ENCODE measurements around the gene ISL2. TPM values are rescaled to one million over a fixed set of nuclear protein-coding genes. Genes with fewer than 3 reads are reported as not detected.

The ISL2 gene
- total RNA-seq, 4 donors from 2014 or later: 2.6 to 6.3 (median 3.8) TPM

DNA sequence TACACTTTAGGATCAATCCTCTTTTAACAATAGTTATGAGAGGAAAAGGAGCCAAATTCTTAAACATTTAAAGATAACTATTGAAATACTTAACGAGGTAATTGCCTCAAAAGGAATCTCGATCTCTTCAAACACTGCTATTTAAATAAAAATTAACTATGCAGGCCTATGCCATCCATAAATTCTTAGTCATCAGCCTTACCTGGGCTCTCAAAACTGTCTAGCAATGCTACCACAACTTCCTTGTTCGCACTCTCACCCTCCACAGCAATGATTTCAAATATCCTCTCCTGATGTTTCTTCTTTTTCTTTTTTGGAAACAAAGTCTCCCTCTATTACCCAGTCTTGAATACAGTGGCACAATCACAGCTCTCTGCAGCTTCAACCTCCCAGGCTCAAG is 37.6 kb upstream of the ISL2 start:
- TF ChIP-seq POLR2A (IDR thresholded peaks at IDR 0.05) (no peak), POLR2AphosphoS5 (IDR thresholded peaks at IDR 0.05) (no peak), EP300 (IDR thresholded peaks at IDR 0.05) (no peak), CTCF (IDR thresholded peaks at IDR 0.05) (no peak)
- Histone ChIP-seq H3K36me3 (no peaks in the 10 kb centered on the region), H3K4me3 (no peak overlapping the region), H3K27me3 (no peaks in the 10 kb centered on the region), H3K4me1 (peaks cover 0 to 41% (median 0%) of the 10 kb centered on the region in 3 donors), H3K9me3 (no peaks in the 10 kb centered on the region), H3K27ac (no peak overlapping the region)
- ATAC-seq: no peak
- WGBS, 2 donors (ENCODE audit: low coverage in 1 of 2): 79 to 84% methylated on average over 3 of the region's 3 CpGs

DNA sequence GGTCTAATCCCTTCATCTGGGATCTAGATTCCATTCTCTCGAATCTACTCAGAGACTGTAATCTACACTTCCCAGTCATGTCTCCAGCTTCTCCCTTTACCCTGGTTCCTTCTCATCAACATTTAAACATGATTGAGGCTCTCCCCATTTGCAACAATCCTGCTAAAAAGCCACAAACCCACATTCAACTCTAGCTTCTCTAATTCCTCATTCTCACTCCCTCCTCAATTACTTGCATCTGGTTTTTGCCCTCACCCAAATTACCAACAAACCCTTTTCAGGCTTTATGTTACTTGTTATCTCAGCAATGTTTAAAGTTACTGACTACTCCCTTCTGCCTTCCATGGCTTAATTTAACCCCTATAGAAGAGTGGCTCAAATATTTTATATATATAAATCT is 36.8 kb upstream of the ISL2 start:
- TF ChIP-seq POLR2AphosphoS5 (IDR thresholded peaks at IDR 0.05) (no peak), EP300 (IDR thresholded peaks at IDR 0.05) (no peak), POLR2A (IDR thresholded peaks at IDR 0.05) (no peak), CTCF (IDR thresholded peaks at IDR 0.05) (no peak)

GRCh38 chr15:76303909-76304308 is 32.7 kb upstream of the ISL2 start:
- no peaks in the 10 kb centered on the region for H3K9me3 ChIP-seq
- H3K27me3 ChIP-seq: no peaks in the 10 kb centered on the region
- no peaks in the 10 kb centered on the region for H3K36me3 ChIP-seq
- no peak for TF ChIP-seq CTCF (IDR thresholded peaks at IDR 0.05)
- no peak for TF ChIP-seq EP300 (IDR thresholded peaks at IDR 0.05)
- TF ChIP-seq POLR2A (IDR thresholded peaks at IDR 0.05): no peak
- TF ChIP-seq POLR2AphosphoS5 (IDR thresholded peaks at IDR 0.05): no peak
- 81 to 100% methylated on average over 1 of the region's 1 CpG for WGBS, 2 donors (ENCODE audit: low coverage in 1 of 2)
- H3K4me3 ChIP-seq: no peak overlapping the region
- H3K4me1 ChIP-seq: peaks cover 0 to 41% (median 0%) of the 10 kb centered on the region in 3 donors
- ATAC-seq: no peak
- H3K27ac ChIP-seq: no peak overlapping the region

More for the DNA sequence above, 36.8 kb upstream of the ISL2 start:
- peaks cover 0 to 33% (median 0%) of the 10 kb centered on the region in 3 donors for H3K4me1 ChIP-seq
- 55 to 69% methylated on average over 1 of the region's 1 CpG for WGBS, 2 donors (ENCODE audit: low coverage in 1 of 2)
- no peaks in the 10 kb centered on the region for H3K36me3 ChIP-seq
- no peaks in the 10 kb centered on the region for H3K27me3 ChIP-seq
- H3K4me3 ChIP-seq: no peak overlapping the region
- ATAC-seq: no peak
- H3K27ac ChIP-seq: no peak overlapping the region
- no peaks in the 10 kb centered on the region for H3K9me3 ChIP-seq

DNA sequence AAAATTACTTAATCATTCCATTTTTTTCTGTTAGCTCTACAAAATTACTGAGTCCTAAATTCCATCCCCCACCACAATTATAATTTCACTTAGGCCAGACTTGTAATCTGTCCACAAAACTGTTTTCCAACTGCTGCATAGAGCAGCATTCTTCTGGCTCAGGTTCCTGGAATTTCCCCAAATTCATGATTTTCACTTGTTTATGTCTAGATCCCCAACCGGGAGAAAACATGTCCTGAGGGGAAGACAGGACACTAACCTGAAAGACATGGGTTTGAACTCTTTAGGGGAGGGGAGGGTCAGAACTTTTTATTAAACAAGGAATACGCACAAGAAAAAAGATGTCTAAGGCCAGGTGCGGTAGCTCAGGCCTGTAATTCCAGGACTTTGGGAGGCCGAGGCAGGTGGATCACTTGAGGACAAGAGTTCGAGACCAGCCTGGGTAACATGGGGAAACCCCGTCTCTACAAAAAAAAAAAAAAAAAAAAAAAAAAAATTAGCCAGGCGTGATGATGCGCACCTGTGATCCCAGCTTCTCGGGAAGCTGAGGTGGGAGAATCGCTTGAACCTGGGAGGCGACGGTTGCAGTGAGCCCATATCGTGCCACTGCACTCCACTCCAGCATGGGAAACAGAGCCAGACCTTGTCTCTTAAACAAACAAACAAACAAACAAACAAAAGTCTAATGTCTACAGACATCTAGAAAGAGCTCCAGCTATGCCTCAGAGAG is 26.8 kb upstream of the ISL2 start:
- no peak for TF ChIP-seq POLR2A (IDR thresholded peaks at IDR 0.05)
- TF ChIP-seq EP300 (IDR thresholded peaks at IDR 0.05): no peak
- TF ChIP-seq POLR2AphosphoS5 (IDR thresholded peaks at IDR 0.05): no peak
- TF ChIP-seq CTCF (IDR thresholded peaks at IDR 0.05): no peak
- H3K4me3 ChIP-seq: peak overlapping the region in 1 of 2 donors; percentile 75
- no peak for ATAC-seq
- 81 to 92% methylated on average over 2 to 5 of the region's 13 CpGs for WGBS, 2 donors (ENCODE audit: low coverage in 1 of 2)
- no peaks in the 10 kb centered on the region for H3K36me3 ChIP-seq
- H3K27ac ChIP-seq: peak overlapping the region in 1 of 4 donors; percentile 89
- H3K27me3 ChIP-seq: no peaks in the 10 kb centered on the region
- no peaks in the 10 kb centered on the region for H3K9me3 ChIP-seq
- H3K4me1 ChIP-seq: peaks cover 0 to 35% (median 3%) of the 10 kb centered on the region in 3 donors

All from gastroesophageal sphincter (tissue), 4 donors.